CD4-positive, alpha-beta T cell treated with Interleukin-21 for 1 hour (primary cell): ENCODE results near the gene RASGRP3.

Experiments
- DNase-seq: peaks from one replicate; pipeline ENCODE4 v3.0.0-alpha.2; 2020

Gene RASGRP3

DNA sequence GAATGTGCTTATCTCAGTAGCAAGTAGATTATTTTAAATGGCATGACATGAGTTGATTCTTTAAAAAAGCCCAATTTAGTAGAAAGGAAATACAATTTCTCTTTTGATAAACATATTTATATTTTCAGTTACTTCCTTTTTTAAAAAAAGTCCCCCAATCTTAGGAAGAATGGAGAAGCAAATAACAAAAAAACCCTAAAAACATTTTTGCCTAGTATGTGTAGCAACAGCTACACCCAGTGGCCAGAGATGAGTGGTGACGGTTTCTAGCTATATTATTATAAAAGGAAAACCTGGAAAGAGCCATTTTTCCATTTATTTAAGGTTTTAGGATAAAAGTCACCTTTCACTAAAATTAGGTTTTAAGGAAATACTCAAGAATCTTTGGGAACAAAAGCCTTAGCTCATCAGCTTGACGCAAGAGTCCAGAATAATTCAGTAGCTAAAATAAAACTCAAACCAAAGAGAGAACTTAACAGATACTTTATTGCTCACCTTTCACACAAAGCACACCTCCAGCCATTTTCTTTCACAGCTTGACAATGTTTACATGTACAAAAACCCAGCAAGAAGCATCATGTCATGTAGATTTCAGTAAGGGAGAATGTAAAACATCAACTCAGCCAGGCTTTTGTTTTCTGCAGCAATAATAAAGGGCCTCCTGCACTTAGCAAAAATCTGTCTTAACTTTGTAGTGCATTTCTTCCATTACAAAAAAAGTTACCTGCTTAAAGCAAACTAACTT lies 106.9 kb downstream of the RASGRP3 start:
- peak; percentile 50 for DNase-seq

GRCh38 chr2:33586766-33587165 lies 110.3 kb downstream of the RASGRP3 start:
- no peak for DNase-seq

- DNase-seq, result no peak
Observed at GRCh38 chr2:33588232-33588631, 111.8 kb downstream of the RASGRP3 start.

DNA sequence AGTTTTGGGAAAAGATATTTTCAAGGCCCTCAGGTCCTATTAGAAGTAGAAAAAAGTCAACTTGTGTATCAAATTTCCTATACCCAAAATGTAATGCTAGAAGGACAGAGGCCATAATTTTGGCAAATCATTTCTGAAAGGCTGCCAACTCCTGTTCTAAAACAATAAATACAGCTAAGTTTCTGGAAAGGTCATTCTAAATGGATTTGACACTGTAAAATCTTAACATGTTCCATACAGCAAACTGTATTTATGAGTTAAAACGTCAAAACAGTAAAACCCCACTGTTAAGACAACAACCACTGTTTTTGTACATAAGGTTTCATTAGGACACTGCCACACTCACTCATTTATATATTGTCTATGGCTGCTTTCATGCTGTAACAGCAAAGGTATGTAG lies 113.0 kb downstream of the RASGRP3 start:
- DNase-seq, result no peak

- no peak for DNase-seq
Observed at GRCh38 chr2:33595385-33595784, 118.9 kb downstream of the RASGRP3 start.

DNA sequence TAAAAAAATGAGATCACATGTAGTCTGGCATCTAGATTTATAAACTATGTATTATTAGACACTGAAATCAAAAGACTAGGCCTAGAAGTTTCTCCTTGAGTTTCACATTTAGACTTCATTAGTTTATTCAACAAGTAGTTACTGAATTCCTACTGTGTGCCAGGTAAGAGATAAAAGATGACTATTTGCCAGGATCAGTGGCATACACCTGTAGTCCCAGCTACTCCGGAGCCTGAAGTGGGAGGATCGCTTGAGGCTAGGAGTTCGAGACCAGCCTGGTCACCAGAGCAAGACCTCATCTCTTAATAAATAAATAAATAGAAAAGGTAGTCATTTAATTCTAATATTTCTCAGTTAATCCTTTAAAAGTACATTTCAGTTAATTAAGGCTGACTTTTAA lies 120.6 kb downstream of the RASGRP3 start:
- no peak for DNase-seq

DNA sequence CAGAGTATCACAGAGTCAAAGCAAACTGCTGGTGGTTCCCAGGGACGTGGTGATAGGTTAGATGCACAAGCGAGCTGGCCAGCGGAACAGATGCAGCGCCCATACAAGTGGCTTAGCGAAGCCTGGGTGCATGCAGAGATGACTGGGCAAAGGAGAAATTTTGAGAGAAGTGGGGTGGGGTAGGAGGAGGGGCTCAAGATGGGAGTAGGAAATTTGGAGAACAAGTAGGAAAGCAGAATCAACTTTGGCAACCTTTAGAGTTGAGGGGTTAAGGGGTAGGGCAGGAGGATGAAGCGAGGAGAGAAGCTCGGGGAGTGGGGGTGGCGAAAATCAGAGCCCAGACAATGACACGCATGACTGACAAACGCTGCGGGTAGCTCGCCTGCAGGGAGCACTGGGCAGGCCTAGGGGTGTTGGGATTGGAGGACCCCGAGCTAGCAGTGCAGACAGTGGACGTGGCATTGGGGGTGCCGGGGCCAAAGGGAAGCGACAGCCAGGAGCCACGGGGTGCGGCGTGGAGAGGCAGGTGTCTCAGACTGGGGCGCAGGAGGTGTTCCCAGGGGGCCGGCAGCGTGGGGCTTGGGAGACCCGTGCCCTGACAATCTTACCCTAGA lies 122.2 kb downstream of the RASGRP3 start:
- peak; percentile 50 for DNase-seq

- peak; percentile 100 for DNase-seq
Observed at GRCh38 chr2:33599175-33599942, 122.9 kb downstream of the RASGRP3 start, which contains the start of gene FAM98A. Gene FAM98A (minus strand): TSS chr2:33599299. CDS start chr2:33599221, 78 bp downstream.

DNA sequence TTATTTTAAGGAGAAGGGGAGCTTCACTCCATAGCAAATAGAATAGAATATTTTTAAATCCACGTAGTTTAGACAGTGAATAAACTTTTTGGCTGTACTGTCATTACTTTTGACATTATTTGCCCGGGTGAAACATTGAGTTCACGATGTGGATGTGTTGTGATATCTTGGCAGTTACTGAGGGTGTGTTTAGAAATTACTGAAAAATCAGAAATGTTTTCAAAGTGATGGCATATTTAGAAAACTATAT lies 123.4 kb downstream of the RASGRP3 start:
- DNase-seq, result no peak

DNA sequence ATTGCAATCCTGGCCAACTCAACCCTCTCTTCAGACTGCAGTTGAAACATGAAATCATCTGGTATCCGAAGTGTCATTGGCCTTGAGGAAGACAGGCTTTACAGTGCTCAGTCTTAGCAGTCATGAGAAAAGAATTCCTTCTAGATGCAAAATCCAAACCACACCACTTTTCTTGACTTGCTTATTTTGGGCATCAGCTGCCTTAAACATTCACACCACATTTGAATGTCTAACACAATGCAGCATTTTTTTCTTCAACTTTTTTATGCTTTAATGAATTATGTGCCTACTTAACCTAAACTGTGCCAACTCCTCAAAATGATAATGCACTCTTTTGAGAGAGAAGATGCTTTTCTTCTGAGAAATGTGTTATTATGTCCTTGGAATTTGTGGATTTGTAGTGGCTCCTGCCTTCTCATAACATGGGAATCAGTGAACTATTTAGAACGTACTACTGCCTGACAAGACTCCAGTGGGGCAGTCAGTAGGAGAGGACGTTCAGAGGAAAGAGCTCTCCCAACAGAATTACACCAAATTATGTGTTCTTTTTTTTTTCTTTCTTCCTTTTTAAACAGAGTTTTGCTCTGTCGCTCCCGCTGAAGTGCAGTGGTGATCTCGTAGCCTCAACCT lies 125.9 kb downstream of the RASGRP3 start:
- no peak for DNase-seq

DNA sequence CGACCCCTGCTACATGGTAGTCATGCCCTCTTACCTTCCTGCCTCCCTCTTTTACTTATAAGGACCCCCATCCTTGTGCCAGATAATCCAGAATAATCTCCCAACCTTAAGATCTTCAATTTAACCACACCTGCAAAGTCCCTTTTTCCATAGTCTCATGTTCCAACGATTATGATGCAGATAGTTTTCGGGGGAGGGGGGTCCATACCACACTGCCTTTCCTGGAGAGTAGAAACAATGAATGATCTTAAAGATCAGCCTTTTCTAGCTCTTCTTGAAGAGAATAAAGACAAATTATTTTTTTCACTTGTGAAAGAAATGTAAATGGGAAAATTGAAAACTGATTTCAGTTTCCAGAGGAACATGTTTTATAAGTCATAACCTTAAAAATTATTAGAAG lies 127.0 kb downstream of the RASGRP3 start:
- no peak for DNase-seq

DNA sequence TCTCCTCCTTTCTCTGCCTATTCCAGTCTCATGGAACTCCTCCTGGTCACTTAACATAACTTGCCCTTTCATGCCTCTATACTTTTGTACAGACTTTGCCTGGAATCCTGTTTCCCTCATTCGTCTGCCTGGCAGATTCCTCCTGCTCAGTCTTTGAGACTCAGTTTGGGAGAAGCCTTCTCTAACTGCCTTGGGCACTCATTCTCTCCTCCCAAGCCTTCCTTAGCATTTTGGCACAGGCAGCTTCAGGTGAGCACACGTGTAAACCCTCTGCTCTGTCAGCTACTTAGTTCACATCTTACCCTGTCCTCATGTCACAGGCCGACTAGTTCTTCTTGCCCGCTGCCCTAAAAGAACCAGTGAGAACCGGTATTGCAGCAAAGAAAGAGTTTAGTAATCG lies 128.6 kb downstream of the RASGRP3 start:
- no peak for DNase-seq

GRCh38 chr2:33606100-33606499 lies 129.7 kb downstream of the RASGRP3 start:
- DNase-seq, result no peak

GRCh38 chr2:33606622-33607021 lies 130.2 kb downstream of the RASGRP3 start:
- no peak for DNase-seq

DNA sequence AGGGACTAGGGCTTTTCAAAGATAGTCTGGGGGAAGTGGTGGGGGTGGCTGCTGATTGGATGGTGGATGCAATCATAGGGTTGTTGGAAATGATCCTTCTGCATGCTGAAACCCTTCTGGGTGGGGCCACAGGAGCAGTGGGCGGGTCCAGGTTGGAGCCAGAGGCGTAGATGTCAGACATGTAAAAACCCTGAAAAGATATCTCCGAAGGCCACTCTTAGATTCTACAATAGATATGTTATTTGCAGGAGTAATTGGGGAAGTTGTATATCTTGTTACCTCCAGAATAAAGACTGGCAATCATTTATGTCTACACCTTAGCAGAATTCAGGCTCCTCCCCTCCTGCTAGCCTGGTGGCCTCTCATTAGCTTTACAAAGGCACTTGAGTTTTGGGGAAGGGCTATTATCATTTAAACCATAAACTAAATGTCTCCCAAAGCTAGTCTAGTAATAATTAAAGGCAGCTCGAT lies 130.8 kb downstream of the RASGRP3 start:
- no peak for DNase-seq

- DNase-seq, result no peak
Observed at GRCh38 chr2:33607905-33608304, 131.5 kb downstream of the RASGRP3 start.

DNA sequence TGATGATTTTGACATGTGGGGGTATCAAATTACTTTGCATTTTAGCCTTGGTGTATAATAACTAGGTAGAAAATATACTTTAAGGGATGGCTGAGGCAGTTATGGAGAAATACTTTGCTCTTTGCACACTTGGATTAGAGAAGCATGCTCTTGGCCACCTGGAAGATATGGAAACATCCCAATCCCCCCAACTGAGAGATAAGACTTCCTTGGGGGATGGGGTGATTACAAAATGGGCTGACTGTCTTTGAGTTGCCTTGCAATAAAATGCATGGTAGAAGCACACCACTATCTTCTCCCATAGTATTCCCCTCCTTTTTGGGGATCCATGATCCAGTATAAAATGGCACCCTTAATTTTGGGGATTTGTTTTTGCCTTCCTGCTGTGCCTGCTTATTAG lies 137.7 kb downstream of the RASGRP3 start:
- DNase-seq, result no peak
